OCI-M1 (cell line): Measurements from ENCODE around the gene TNIP3.
"Not testable (repeated sequence)": the region's sequence is repeated elsewhere in the genome, so short reads cannot be mapped to it uniquely, and the experiment has no call there.

ENCODE experiments used
- DNase-seq: peaks from one replicate; lab custom pipeline; 2025; lab: John Stamatoyannopoulos, UW

The TNIP3 gene

GRCh38 chr4:121177246-121178137 lies 13.4 kb upstream of the TNIP3 start:
- peak; percentile 16 for DNase-seq

GRCh38 chr4:121176082-121176934 lies 12.2 kb upstream of the TNIP3 start:
- DNase-seq, result no peak

GRCh38 chr4:121171477-121171876 lies 7.4 kb upstream of the TNIP3 start:
- DNase-seq, result not testable (repeated sequence)

- DNase-seq, result no peak
Observed at GRCh38 chr4:121168446-121169281, 4.5 kb upstream of the TNIP3 start.

DNA sequence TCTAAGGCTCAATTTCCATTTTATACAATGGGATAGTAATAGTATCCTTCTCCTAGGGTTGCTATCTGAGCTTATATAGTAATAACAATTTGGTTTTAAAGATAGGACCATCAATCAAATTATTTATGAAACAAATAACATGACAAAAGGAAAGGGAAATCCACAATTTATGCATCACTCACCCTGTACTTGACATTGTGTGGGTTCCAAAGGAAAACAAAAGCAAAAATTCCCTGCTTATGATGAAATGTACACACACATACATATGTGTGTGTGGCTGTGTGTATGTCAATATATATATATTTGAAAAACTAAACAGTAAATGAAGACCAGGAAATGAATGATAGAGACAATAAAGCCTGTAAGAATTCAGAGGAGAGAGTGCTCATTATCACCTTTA lies 2.9 kb upstream of the TNIP3 start:
- DNase-seq, result no peak

DNA sequence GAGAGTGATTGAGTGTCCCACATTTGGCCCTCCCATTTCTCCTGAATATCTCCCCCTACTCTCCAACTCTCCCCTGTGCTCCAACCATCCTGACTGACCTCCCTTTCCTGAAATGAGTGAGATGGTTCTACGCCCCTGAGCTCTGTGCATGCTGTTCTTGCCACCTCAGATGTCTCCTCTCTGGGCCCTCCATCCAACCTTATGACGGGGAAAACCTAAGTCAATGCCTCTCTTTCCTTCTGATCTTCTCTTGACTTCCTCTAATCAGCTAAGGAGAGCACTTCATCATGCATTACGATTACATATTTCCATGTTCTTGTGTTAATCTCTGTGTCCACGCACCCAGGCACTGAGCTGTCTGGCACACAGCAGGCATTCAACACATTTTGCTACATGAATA lies 1.1 kb upstream of the TNIP3 start:
- DNase-seq, result no peak

DNA sequence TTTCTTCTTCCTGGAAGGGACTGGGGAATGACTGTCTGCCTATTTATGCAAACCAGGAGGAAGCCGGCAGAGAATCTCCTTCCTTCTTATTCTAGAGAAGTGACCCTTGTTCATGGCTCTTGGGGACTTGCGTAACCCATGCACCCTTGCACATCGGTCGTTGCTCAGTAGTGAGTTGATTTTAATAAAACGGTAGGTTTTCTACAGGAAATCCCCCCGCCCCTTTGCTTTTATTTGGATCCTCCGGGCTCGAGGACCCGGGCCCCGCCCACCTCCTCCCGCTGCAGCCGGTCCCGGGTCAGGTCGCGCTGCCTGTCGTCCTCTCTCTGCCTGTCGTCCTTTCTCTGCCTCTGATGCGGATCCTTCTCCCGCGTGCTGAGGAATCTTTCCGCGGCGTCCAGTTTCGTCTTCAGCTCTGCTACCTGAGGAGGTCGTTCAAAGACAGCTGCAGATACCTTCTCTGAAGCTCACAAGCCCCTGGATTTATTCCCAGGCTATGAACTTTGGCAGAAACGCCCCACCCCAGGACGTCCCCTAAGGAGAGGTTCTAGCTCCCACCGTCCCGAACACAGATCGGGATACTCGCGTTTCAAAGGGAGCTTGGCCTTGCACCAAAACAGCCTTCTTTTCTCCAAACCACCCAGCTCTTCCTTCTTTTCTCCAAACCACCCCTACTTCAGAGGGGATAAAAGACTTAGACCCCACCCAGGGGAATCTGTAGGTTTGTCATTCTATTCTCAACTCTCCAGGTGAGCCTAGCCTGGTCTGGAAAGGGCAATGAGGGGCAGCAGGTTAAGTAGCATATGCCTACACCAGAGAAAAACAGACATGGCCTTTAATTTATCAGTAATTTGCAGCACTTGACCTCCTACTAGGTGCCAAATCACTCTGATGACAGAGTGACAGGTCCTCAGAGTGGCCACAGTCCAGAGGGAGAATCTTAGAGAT lies 7.0 kb downstream of the TNIP3 start:
- no peak for DNase-seq

- DNase-seq, result peak; percentile 72
Observed at GRCh38 chr4:121155893-121156292, 8.2 kb downstream of the TNIP3 start.

DNA sequence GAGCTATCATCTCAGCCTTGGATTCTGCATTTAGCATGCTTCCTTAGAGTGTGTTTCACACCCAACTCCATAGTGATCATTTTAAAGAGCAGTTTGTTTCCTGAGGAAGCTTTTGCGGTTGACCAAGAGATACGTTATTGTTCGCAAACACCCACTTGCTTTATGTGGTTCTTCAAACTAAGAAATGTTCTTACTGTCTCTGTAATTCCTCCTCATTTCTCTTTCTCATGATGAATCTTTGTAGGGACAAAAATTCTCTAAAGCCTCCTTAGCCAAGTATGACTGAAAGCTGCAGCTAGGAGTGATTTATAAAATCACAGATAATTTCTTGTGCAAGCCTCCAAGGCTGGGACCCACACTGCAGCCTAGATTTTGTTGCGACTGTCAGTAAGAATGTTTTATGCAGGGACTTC lies 10.0 kb downstream of the TNIP3 start:
- no peak for DNase-seq

DNA sequence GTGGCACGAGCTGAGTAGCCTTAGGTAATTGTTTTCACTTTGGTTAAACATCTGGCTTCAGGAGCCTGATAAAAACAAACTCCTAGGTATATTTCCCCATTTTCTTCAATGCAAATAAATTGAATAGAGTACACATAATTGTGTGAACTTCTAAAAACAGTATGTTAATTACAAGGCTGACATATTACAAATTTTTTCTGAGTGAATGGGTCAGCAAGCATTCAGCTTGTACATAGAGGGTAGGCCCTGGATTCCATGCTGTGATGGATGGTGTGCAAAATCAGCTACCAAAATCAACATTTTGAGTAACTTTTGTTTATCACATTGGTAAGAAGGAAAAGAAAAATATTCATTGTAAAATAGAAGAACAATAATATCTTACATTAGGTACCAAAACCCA lies 12.2 kb downstream of the TNIP3 start:
- DNase-seq, result no peak

DNA sequence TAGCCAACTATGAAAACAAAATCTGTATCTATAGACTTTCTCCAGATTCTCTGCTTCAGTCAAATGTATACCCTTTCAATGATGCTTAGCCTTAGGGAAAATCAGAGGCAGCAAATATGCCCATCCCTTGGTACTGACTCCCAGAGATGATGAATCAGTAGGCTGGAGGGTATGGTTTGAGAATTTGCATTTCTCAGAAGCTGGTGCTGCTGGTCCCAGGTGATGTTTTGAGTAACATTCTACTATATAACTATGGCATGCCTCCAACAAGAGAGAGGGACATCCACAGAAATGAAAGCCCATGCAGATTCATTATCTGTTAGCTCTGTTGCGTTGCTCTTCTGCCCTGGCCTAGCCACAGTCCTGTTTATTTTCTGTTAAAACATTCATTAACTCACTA lies 13.6 kb downstream of the TNIP3 start:
- DNase-seq, result no peak

DNA sequence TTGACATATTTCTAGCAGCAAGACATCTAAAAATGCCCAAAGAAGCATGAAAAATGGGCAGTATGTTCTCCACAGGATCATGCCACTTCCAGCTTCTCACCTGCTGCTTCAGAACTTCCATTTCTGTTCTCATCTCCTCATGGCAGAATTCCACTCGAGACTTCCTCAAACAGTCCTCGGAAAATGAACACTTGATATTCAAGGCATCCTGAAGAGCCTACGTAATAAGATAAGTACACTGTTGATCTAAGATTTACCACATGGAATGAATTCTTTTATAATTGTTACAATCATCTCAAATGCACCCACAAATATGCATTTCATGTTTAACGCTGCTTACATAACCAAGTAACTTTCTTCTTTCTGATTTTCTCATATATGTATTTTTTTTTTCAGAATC lies 14.1 kb downstream of the TNIP3 start:
- no peak for DNase-seq

GRCh38 chr4:121148621-121149020 lies 15.5 kb downstream of the TNIP3 start:
- DNase-seq, result no peak

DNA sequence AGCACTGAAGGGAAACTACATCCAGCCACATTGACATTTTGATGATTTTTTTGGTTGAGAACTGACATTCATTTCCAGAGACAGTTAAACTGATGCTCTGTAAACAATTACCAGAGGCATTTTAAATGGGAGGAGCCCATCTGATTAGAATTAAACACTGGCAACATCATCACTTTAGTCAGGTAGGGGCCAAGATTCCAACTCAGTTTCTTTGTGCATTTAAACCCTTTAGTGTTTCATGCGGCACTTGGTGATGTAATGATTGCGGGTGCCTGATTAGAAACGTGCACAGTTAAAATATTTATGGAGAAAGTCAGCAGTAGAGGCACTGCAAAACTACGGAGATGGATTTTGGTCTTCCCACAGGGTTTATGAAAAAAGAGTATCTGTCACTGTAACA lies 16.1 kb downstream of the TNIP3 start:
- no peak for DNase-seq

GRCh38 chr4:121146530-121146929 lies 17.6 kb downstream of the TNIP3 start:
- DNase-seq, result no peak

DNA sequence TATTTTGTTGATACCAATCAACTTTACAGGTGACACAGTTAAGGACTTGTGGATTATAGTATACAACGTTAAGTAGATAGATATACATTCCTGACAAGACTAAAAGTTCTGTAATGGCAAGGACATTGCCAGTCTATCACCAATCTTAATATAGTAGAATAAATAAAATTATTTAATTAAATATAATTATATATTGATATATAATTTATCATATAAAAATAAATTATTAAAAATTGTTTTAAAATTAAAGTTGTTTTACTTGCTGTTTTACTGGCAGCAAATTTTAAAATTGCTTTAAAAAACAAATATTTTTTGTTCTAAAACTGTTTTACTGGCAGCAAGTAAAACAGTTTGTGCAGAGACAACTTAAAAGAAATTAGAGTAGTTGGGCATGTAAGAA lies 18.7 kb downstream of the TNIP3 start:
- DNase-seq, result no peak

DNA sequence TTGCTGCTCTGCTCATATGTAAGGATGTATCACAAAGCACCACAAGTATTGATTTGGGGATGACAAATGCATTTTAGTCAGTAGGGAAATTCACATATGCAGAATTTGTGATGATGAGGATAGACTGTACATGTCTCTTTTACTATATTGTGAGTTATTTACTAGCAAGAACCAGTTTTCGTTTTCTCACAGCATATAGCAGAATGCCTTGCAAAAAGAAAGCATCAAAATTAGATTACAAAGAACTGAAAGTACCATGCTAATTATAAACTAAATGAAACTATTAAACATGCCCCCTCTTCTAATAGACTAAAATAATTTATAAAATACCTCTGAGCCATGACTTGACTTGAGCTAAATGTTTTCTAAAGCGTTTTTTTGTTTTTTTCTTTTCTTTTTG lies 20.1 kb downstream of the TNIP3 start:
- DNase-seq, result no peak

DNA sequence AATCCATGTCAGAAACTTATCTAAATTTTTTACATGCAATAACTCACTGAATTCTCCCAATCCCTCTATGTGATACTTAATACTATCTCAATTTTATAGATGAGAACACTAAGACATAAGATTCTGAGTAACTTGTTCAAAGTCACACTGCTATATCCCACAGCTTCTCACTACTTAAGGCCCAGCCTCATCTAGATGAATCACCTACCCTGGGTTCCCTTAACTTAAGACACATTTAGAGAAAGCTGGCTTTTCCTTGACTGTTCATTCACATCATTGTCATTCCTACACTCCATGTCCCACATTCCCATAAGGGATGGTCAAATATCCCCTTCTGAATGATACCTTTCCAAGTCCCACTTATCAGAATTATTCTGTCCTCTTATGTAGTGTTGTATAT lies 21.0 kb downstream of the TNIP3 start:
- no peak for DNase-seq

DNA sequence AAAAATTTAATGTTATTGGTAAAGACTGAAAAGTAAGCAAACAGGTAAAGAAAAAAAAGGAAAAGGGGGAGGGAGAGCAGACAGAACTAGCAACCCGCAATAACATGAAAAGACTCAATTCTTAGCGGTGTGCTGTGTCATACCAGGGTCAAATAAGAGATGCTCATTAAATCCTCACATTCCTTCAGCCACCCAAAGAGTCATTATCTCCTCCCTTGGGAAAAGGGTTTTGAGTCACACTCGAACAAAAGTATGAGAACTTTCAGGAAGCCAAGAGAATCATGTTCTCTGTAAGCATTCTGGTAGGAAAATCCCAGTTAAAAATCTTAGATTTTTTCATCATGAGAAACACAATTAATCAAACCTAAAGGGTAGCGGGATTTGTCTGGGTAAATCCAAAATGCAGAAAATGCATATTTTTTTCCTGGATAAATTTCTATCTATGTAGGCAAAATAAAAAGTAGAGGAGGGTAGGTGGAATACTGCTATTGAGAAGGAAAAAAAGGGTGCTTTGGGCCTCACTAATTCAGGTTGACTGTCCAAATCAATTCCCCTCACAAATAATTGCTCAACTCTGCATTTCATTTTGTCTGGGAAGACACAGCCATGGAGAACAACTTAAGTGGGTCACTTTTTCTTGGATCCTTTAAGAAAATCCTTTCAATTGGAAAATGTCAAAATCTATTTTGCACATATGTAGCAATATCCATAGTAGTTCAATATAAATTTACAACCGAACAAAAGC lies 23.2 kb downstream of the TNIP3 start:
- DNase-seq, result no peak

- no peak for DNase-seq
Observed at GRCh38 chr4:121139533-121140222, 24.4 kb downstream of the TNIP3 start.
